ENCODE results near the gene CDKN1C.
"Not testable (repeated sequence)": the region's sequence is repeated elsewhere in the genome, so short reads cannot be mapped to it uniquely, and the experiment has no call there.

Gene CDKN1C

GRCh38 chr11:2922655-2923054, 37.1 kb upstream of the CDKN1C start:
- no peak for DNase-seq

- no peak for DNase-seq
Observed at GRCh38 chr11:2921742-2922493, 36.3 kb upstream of the CDKN1C start.

- DNase-seq: no peak
Observed at GRCh38 chr11:2921261-2921660, 35.7 kb upstream of the CDKN1C start.

GRCh38 chr11:2920343-2920742, 34.8 kb upstream of the CDKN1C start:
- DNase-seq: no peak

- no peak for DNase-seq
Observed at GRCh38 chr11:2919837-2920236, 34.3 kb upstream of the CDKN1C start.

- no peak for DNase-seq
Observed at GRCh38 chr11:2919188-2919587, 33.6 kb upstream of the CDKN1C start.

- DNase-seq: no peak
Observed at GRCh38 chr11:2917842-2918490, 32.4 kb upstream of the CDKN1C start.

GRCh38 chr11:2916892-2917645, 31.5 kb upstream of the CDKN1C start:
- DNase-seq: no peak

- no peak for DNase-seq
Observed at GRCh38 chr11:2916114-2916891, 30.7 kb upstream of the CDKN1C start.

GRCh38 chr11:2915473-2915872, 29.9 kb upstream of the CDKN1C start:
- DNase-seq: no peak

- DNase-seq: peak; percentile 14
Observed at GRCh38 chr11:2914455-2915195, 29.1 kb upstream of the CDKN1C start.

- DNase-seq: no peak
Observed at GRCh38 chr11:2913776-2914175, 28.2 kb upstream of the CDKN1C start.

- DNase-seq: no peak
Observed at GRCh38 chr11:2913019-2913431, 27.4 kb upstream of the CDKN1C start.

- DNase-seq: no peak
Observed at GRCh38 chr11:2912498-2912897, 26.9 kb upstream of the CDKN1C start.

- no peak for DNase-seq
Observed at GRCh38 chr11:2911785-2912391, 26.3 kb upstream of the CDKN1C start.

- DNase-seq: no peak
Observed at GRCh38 chr11:2911088-2911784, 25.7 kb upstream of the CDKN1C start.

GRCh38 chr11:2910401-2910955, 24.9 kb upstream of the CDKN1C start:
- DNase-seq: no peak

- no peak for DNase-seq
Observed at GRCh38 chr11:2909133-2909902, 23.7 kb upstream of the CDKN1C start.

- no peak for DNase-seq
Observed at GRCh38 chr11:2908130-2908529, 22.6 kb upstream of the CDKN1C start.

GRCh38 chr11:2905299-2905698, 19.7 kb upstream of the CDKN1C start:
- DNase-seq: not testable (repeated sequence)
